Ovary (tissue), 9 donors: ENCODE data around the gene SMG9. TPM values are rescaled to one million over a fixed set of nuclear protein-coding genes. Genes with fewer than 3 reads are reported as not detected.
"Not testable (repeated sequence)": the region's sequence is repeated elsewhere in the genome, so short reads cannot be mapped to it uniquely, and the experiment has no call there.

Source experiments
- DNase-seq, 5 donors: peaks; one replicate each; pipeline ENCODE4 v3.0.0-alpha.2; 2019 to 2020
- H3K27ac ChIP-seq, 2 donors: fragments of 200-600 bp; one replicate each; pipeline versions ENCODE4 v1.5.1 to v1.8.0; 2019 to 2022
- H3K27me3 ChIP-seq: fragments of 200-600 bp; one replicate; pipeline ENCODE4 v1.8.0; 2022
- H3K36me3 ChIP-seq: fragments of 200-600 bp; sonication (generic); one replicate; pipeline ENCODE4 v1.5.1; 2019
- H3K4me1 ChIP-seq: one replicate; pipeline ENCODE4 v1.8.1; 2013; ENCODE audit warnings: mild to moderate bottlenecking, moderate library complexity; ENCODE audit not compliant: insufficient read depth
- H3K4me3 ChIP-seq: fragments of 200-600 bp; sonication (generic); one replicate; pipeline ENCODE4 v1.5.1; 2017
- H3K9me3 ChIP-seq, 2 donors: fragments of 200-600 bp in 1 of 2; sonication (generic) in 1 of 2; one replicate each; pipeline versions ENCODE4 v1.5.1 to v1.8.1; 2013 to 2019; ENCODE audit warnings: mild to moderate bottlenecking in 1 of 2, moderate library complexity in 1 of 2
- EP300 ChIP-seq: sonication (generic); formaldehyde crosslinking; IDR thresholded peaks from one replicate; pipeline ENCODE4 v1.6.1; 2017; ENCODE audit warnings: antibody characterized with exemption
- POLR2A ChIP-seq: fragments of 450-650 bp; IDR thresholded peaks from one replicate; pipeline ENCODE4 v1.6.1; 2017; ENCODE audit warnings: antibody characterized with exemption, mild to moderate bottlenecking, moderate library complexity
- whole genome bisulfite sequencing, 3 donors: extraction: QIAGEN DNeasy Blood & Tissue Kit in 1 of 3; methylation state at CpG; one replicate each; pipeline versions ENCODE4 v1.1.5 to v1.1.7; 2013 to 2017; 5-methylcytosine and 5-hydroxymethylcytosine counted together
- intact Hi-C, 4 donors: fragments of 100-400 bp; cut with DNase I; formaldehyde crosslinking; loops; one replicate each; pipeline versions ENCODE4 v1.11.0 to v1.15.1; 2022 to 2023
- polyA plus RNA-seq, 2 donors: library from polyadenylated mRNA; stranded (reverse); fragments of 200-250 nt in 1 of 2; fragments of 350-450 nt in 1 of 2; fragmentation: Illumina TruSeq in 1 of 2; extraction: RNeasy Lipid Tissue Mini Kit (QIAGEN cat#74804) in 1 of 2; gene quantifications; one replicate each; pipeline ENCODE4 v1.2.3, GENCODE V29; 2013 to 2014
- total RNA-seq, 7 donors: library from RNA; depleted of rRNA in 2 of 7; stranded (reverse); fragments of >200 nt in 2 of 7; fragmentation: NEBNext Ultra II Directional in 3 of 7; extraction: Animal tissue kit (Norgen Biotek cat#: 25700) in 3 of 7; gene quantifications; one replicate each; pipeline versions ENCODE4 v1.1.0 to v1.2.4, GENCODE V29; 2016 to 2023
- TF ChIP-seq, protein P1 (sequence below), 3 donors: fragments of 450-650 bp in 2 of 3; fragments of 200-600 bp in 1 of 3; IDR thresholded peaks; one replicate each; pipeline versions ENCODE4 v1.5.1 to v1.8.0; 2016 to 2022; ENCODE audit warnings: antibody characterized with exemption in 3 of 3, mild to moderate bottlenecking in 1 of 3
- donor health status: DM: no; HTN: no; CAD: no; lungs with moderate emphysema.
- donor health status: DM: no; HTN: no; CAD: no.
- donor health status: Bipolar disorder and iron deficiency.
- donor health status: DM: yes; HTN: yes; CAD: no.
- donor health status: DM: no; HTN: no; CAD: no.
- donor health status: DM: yes; HTN: yes; CAD: no.

Gene SMG9
- total and polyA plus RNA-seq, 9 donors = 13.9 to 34.8 (median 23.9) TPM

DNA sequence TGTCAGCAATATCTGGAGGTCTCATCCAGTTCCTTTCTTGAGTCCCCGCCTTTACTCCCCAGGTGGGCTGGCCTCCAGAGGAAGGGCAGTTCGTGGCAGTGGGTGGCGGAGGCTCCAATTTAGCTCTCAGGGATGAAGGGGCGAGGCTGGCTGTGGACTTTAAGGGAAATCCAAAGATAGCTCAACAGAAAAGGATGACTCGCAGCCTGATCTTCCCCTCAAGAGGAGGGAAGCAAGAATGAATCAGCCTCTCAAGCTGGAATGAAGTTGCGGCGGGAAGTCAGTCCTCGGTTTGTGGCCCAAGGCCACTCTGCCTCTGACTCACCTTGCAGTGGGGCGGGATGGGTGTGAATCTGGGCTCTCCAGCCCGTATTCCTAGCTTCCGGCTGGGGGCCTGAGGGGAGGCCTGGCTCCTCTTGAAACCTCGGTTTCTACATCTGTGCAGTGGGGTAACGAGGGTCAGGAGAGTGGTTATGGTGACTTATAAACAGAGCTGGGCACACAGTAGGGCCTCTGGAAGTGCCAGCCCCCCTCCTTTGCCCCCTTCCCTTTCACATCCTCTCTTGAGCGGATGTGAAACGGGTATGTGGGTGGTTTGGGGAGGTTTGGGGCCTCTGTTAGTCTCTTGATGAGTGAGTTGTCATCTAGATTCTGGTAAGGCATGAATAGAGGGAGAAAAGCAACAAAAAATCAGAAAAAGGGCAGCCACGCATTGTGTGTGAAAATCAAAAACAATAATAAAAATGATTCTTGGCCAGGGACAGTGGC, 10.5 kb upstream of the SMG9 start:
- 24 to 38% (median 33%) methylated on average over 16 of the region's 16 CpGs for WGBS, 3 donors
- Histone ChIP-seq H3K36me3 (no peaks in the 10 kb centered on the region), H3K27ac (no peak overlapping the region), H3K4me3 (no peak overlapping the region), H3K4me1 (no peaks in the 10 kb centered on the region), H3K27me3 (no peaks in the 10 kb centered on the region), H3K9me3 (no peaks in the 10 kb centered on the region)
- TF ChIP-seq EP300 (no peak), POLR2A (no peak)
- TF ChIP-seq, protein P1, sequence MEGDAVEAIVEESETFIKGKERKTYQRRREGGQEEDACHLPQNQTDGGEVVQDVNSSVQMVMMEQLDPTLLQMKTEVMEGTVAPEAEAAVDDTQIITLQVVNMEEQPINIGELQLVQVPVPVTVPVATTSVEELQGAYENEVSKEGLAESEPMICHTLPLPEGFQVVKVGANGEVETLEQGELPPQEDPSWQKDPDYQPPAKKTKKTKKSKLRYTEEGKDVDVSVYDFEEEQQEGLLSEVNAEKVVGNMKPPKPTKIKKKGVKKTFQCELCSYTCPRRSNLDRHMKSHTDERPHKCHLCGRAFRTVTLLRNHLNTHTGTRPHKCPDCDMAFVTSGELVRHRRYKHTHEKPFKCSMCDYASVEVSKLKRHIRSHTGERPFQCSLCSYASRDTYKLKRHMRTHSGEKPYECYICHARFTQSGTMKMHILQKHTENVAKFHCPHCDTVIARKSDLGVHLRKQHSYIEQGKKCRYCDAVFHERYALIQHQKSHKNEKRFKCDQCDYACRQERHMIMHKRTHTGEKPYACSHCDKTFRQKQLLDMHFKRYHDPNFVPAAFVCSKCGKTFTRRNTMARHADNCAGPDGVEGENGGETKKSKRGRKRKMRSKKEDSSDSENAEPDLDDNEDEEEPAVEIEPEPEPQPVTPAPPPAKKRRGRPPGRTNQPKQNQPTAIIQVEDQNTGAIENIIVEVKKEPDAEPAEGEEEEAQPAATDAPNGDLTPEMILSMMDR (IDR thresholded peaks at IDR 0.05) = no peak
- peak in 2 of 5 donors; percentile 38 to 44 for DNase-seq
- intact Hi-C loops = no loop called here

DNA sequence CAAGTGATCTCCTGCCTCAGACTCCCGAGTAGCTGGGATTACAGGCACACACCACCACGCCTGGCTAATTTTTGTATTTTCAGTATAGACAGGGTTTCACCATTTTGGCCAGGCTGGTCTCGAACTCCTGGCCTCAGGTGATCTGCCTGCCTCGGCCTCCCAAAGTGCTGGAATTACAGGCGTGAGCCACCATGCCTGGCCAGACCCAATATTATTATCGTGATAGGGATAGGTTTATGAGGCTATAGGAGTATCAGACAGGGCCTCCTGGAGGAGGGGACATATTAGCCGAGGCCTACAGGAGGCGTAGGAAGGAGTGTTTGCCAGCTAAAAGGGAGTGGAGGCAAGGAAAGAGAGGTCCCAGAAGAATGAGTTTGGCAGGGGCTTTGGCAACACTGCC, 9.9 kb upstream of the SMG9 start:
- DNase-seq, H3K27ac ChIP-seq, H3K4me1 ChIP-seq, H3K4me3 ChIP-seq, intact Hi-C loops, H3K27me3 ChIP-seq, H3K9me3 ChIP-seq, H3K36me3 ChIP-seq: not testable (repeated sequence)
- WGBS, 3 donors = 73 to 80% (median 75%) methylated on average over 8 of the region's 8 CpGs

DNA sequence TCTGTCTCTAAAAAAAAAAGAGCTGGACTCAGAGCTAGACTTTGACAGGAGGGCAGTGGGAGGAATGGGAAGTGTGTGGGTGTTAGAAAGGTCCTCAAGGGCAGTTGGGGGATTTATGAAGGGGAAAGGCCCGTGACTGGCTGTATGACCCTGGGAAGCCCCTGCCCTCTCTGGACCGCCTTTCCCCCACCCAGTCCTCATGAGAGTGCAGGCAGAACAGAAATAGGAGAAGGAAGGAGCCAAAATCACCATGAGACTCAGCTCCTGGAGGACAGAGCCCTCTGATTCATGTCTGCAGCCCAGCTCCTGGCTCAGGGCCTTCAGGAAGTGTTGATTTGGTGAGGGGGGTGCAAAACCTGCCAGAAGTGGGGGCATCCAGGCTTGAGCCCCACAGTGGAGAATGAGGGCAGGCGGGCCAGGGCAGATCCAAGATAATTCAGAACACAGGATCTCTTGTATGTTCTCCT, 8.7 kb upstream of the SMG9 start:
- 37 to 49% (median 44%) methylated on average over 3 of the region's 3 CpGs for WGBS, 3 donors
- no peak overlapping the region for H3K27ac ChIP-seq
- H3K9me3 ChIP-seq = no peaks in the 10 kb centered on the region
- H3K4me3 ChIP-seq = no peak overlapping the region
- intact Hi-C loops = no loop called here
- no peaks in the 10 kb centered on the region for H3K4me1 ChIP-seq
- no peaks in the 10 kb centered on the region for H3K27me3 ChIP-seq
- no peaks in the 10 kb centered on the region for H3K36me3 ChIP-seq
- no peak for DNase-seq
- TF ChIP-seq, protein P1 (IDR thresholded peaks at IDR 0.05) = no peak
- TF ChIP-seq POLR2A = no peak
- no peak for TF ChIP-seq EP300

DNA sequence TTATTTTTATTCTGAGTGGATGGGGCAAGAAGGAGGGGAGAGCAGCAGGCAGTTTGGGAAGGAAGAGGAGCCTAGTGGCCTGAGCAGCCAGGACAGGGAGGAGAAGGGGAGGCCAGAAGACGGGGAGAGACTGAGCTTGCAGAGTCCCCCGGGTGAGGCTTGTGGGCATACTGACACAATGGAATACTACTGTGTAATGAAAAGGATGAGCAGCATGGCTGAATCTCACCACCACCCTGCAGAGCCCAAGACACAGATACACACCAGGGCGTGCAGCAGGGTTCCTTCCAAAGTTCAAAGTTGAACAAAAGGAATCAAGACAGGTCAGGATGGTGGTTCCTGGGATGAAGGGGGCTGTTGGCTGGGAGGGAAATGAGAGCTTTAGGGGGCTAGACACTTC, 8.1 kb upstream of the SMG9 start:
- H3K27ac ChIP-seq = no peak overlapping the region

DNA sequence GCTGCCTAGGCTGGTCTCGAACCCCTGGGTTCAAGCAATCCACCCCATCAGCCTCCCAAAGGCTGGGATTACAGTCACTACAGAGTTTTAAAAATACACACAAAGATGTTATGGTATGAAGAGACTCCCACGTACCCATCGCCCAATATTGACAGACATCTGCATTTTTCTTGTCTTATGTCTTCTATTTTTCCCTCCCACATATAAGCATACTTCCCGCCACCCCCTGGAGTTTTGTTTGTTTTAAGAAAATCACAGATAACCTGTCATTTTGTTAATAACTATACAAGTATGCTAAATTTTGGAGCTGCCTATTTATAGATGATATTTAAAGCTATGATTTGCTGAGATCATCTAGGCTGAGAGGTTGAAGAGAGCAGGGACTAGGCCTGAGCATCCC, 6.2 kb upstream of the SMG9 start:
- no peaks in the 10 kb centered on the region for H3K9me3 ChIP-seq
- intact Hi-C loops = no loop called here
- no peak for TF ChIP-seq EP300
- TF ChIP-seq, protein P1 (IDR thresholded peaks at IDR 0.05) = no peak
- no peak for TF ChIP-seq POLR2A
- no peak for DNase-seq
- no peaks in the 10 kb centered on the region for H3K27me3 ChIP-seq
- WGBS, 3 donors = 52 to 70% (median 60%) methylated on average over 4 of the region's 4 CpGs
- H3K4me3 ChIP-seq = no peak overlapping the region
- no peaks in the 10 kb centered on the region for H3K4me1 ChIP-seq
- no peak overlapping the region for H3K27ac ChIP-seq
- no peaks in the 10 kb centered on the region for H3K36me3 ChIP-seq

More for the DNA sequence above, 8.1 kb upstream of the SMG9 start:
- H3K4me3 ChIP-seq = no peak overlapping the region
- TF ChIP-seq, protein P1 (IDR thresholded peaks at IDR 0.05) = no peak
- TF ChIP-seq POLR2A = no peak
- no peak for TF ChIP-seq EP300
- no peaks in the 10 kb centered on the region for H3K36me3 ChIP-seq
- H3K4me1 ChIP-seq = no peaks in the 10 kb centered on the region
- 74 to 83% (median 80%) methylated on average over 3 of the region's 3 CpGs for WGBS, 3 donors
- intact Hi-C loops = no loop called here
- no peak for DNase-seq
- H3K9me3 ChIP-seq = no peaks in the 10 kb centered on the region
- H3K27me3 ChIP-seq = no peaks in the 10 kb centered on the region
